ENCODE results near the gene XPOT. TPM values are rescaled to one million over a fixed set of nuclear protein-coding genes. Genes with fewer than 3 reads are reported as not detected.

Gene XPOT
- total RNA-seq, 4 donors from 2014 or later = 24.5 to 27.6 (median 26.8) TPM

DNA sequence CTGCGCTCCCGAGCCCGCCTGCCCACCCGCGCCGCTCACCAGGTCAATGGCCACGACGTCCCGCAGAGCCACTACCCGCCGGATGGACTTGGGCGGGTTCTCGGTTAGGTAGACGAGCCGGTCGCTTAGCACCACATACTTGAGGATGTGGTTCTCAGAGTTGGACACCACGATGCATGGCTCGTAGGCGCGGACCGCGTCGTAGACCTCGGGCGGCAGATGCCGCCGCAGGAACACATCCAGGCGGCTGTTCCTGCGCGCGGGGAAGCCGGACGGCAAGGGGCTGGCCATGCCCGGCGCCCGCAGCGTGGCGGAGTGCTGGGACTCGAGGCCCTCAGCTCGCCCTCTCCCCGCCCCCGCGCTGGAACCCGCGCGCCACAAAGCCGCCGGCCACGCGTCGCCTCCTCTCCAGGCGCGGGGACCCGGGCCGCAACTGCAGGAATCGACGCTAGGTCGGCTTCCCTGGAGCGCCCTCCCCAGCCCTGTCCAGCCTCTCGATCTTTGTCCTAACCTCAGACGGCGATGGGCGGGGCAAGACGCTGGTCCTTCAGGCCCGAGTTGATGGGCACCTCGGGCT is 13.8 kb upstream of the XPOT start, which contains the start of gene C12orf56:
C12orf56 (minus strand) TSS at position 484 of the 577 bp plus-strand sequence; CDS start at position 291, 193 bp downstream.
- WGBS = 0% methylated on average over 25 of the region's 66 CpGs
- H3K4me3 ChIP-seq = peak within 1 kb of the TSS; percentile 41 to 57 (median 48)

DNA sequence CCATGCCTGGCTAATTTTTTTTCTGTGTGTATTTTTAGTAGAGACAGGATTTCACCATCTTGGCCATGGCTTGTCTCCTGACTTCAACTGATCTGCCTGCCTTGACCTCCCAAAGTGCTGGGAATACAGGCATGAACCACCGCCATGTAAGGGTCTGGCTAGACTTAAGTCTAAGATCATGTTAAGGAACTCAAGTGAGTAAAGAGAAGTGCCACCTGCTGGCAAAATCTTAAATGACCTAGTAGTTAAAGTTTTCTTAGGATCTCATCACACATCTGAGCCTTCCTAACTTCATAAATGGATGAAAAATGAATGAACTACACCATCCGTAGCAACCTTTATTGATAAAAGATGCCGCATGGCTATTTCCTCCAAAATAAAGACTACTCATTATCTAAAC is 12.0 kb upstream of the XPOT start:
- TF ChIP-seq, protein P1, sequence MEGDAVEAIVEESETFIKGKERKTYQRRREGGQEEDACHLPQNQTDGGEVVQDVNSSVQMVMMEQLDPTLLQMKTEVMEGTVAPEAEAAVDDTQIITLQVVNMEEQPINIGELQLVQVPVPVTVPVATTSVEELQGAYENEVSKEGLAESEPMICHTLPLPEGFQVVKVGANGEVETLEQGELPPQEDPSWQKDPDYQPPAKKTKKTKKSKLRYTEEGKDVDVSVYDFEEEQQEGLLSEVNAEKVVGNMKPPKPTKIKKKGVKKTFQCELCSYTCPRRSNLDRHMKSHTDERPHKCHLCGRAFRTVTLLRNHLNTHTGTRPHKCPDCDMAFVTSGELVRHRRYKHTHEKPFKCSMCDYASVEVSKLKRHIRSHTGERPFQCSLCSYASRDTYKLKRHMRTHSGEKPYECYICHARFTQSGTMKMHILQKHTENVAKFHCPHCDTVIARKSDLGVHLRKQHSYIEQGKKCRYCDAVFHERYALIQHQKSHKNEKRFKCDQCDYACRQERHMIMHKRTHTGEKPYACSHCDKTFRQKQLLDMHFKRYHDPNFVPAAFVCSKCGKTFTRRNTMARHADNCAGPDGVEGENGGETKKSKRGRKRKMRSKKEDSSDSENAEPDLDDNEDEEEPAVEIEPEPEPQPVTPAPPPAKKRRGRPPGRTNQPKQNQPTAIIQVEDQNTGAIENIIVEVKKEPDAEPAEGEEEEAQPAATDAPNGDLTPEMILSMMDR (IDR thresholded peaks at IDR 0.05) = no peak
- no peak for TF ChIP-seq POLR2AphosphoS5 (IDR thresholded peaks at IDR 0.05)
- no peak for TF ChIP-seq POLR2A (IDR thresholded peaks at IDR 0.05; ENCODE audit: low read depth)
- TF ChIP-seq EP300 (IDR thresholded peaks at IDR 0.05) = no peak
- Histone ChIP-seq H3K27me3 (peaks cover 0 to 44% (median 11%) of the 10 kb centered on the region in 4 donors), H3K4me3 (no peak overlapping the region), H3K27ac (replicated peaks in 1 of 4) (no peak overlapping the region), H3K36me3 (no peaks in the 10 kb centered on the region), H3K9me3 (no peaks in the 10 kb centered on the region), H3K4me1 (peaks cover 6 to 10% (median 9%) of the 10 kb centered on the region in 4 donors)
- DNase-seq (ENCODE audit: extremely low spot score) = no peak
- intact Hi-C loops (cut with DNase I) = no loop called here
- WGBS = 77% methylated on average over 3 of the region's 3 CpGs

More for the DNA sequence above, 13.8 kb upstream of the XPOT start, which contains the start of gene C12orf56:
- Histone ChIP-seq H3K27me3 (peaks cover 0 to 44% (median 11%) of the 10 kb centered on the region in 4 donors), H3K4me1 (peaks cover 6 to 10% (median 9%) of the 10 kb centered on the region in 4 donors), H3K36me3 (no peaks in the 10 kb centered on the region), H3K9me3 (no peaks in the 10 kb centered on the region), H3K27ac (replicated peaks in 1 of 4) (no peak within 1 kb of the TSS)
- TF ChIP-seq POLR2AphosphoS5 (IDR thresholded peaks at IDR 0.05) (no peak), EP300 (IDR thresholded peaks at IDR 0.05) (no peak), POLR2A (IDR thresholded peaks at IDR 0.05; ENCODE audit: low read depth) (no peak)
- TF ChIP-seq, protein P1 (IDR thresholded peaks at IDR 0.05) = no peak
- intact Hi-C loops (cut with DNase I) = no loop called here
- no peak for DNase-seq (ENCODE audit: extremely low spot score)

DNA sequence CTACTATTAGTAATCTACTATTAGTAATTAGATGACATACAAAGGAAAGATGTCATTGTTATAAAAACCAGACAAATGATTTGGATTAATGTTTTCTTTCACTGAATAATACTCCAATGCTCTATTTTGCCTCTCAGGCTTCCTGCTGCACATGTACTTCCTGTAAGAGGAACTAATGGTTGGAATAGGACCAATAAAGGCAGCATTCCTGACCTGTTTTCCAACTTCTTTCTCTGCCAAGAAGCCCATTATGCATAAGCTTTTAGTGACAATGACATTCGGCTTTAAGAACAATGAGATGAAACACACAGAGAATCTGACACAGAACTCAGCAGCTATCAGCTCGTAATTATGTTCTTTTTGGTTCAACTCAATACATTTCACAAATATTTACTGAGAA is 8.5 kb upstream of the XPOT start:
- intact Hi-C loops (cut with DNase I) = no loop called here
- WGBS = 53% methylated on average over 2 of the region's 2 CpGs
- Histone ChIP-seq H3K9me3 (no peaks in the 10 kb centered on the region), H3K27ac (replicated peaks in 1 of 4) (no peak overlapping the region), H3K4me3 (no peak overlapping the region), H3K4me1 (peaks cover under 1 to 1% (median under 1%) of the 10 kb centered on the region in 4 donors), H3K36me3 (no peaks in the 10 kb centered on the region), H3K27me3 (peaks cover 0 to 27% (median under 1%) of the 10 kb centered on the region in 4 donors)
- TF ChIP-seq, protein P1 (IDR thresholded peaks at IDR 0.05) = no peak
- TF ChIP-seq EP300 (IDR thresholded peaks at IDR 0.05) (no peak), POLR2A (IDR thresholded peaks at IDR 0.05; ENCODE audit: low read depth) (no peak), POLR2AphosphoS5 (IDR thresholded peaks at IDR 0.05) (no peak)
- no peak for DNase-seq (ENCODE audit: extremely low spot score)

DNA sequence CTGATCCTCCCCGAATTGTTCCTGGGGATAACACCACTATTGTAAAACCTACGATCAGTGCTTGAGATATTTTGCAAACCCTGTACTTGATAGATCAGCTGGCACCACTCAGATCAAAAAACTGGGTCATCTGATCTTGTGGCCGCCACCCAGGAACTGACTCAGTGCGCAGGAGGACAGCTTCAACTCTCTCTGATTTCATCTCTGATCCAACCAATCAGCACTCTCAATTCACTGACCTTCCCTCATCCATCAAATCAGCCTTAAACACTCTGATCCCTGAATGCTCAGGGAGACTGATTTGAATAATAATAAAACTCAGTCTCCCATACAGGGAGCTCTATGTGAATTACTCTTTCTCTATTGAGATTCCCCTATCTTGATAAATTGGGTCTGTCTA is 4.2 kb upstream of the XPOT start:
- Histone ChIP-seq H3K9me3 (no peaks in the 10 kb centered on the region), H3K36me3 (no peaks in the 10 kb centered on the region), H3K27me3 (no peaks in the 10 kb centered on the region), H3K4me1 (peaks cover 0 to 7% (median 4%) of the 10 kb centered on the region in 4 donors), H3K27ac (replicated peaks in 1 of 4) (no peak overlapping the region), H3K4me3 (no peak overlapping the region)
- DNase-seq (ENCODE audit: extremely low spot score) = no peak
- intact Hi-C loops (cut with DNase I) = no loop called here
- 46% methylated on average over 4 of the region's 4 CpGs for WGBS
- TF ChIP-seq POLR2A (IDR thresholded peaks at IDR 0.05; ENCODE audit: low read depth) (no peak), EP300 (IDR thresholded peaks at IDR 0.05) (no peak), POLR2AphosphoS5 (IDR thresholded peaks at IDR 0.05) (no peak)
- TF ChIP-seq, protein P1 (IDR thresholded peaks at IDR 0.05) = no peak

All from esophagus muscularis mucosa (tissue), 4 donors.